Testis (tissue), 3 donors: ENCODE measurements around the gene GRIN2D. TPM values are rescaled to one million over a fixed set of nuclear protein-coding genes. Genes with fewer than 3 reads are reported as not detected.

ENCODE experiments used
- DNase-seq: peaks from one replicate; pipeline ENCODE4 v3.0.0-alpha.2; 2019
- H3K27ac ChIP-seq, 2 donors: fragments of 200-600 bp; sonication (generic); one replicate each; pipeline ENCODE4 v1.5.1; 2019
- H3K27me3 ChIP-seq: fragments of 200-600 bp; sonication (generic); one replicate; pipeline ENCODE4 v1.5.1; 2019
- H3K36me3 ChIP-seq: fragments of 200-600 bp; sonication (generic); one replicate; pipeline ENCODE4 v1.5.1; 2017; ENCODE audit warnings: low read depth; ENCODE audit errors: missing control alignments
- H3K4me1 ChIP-seq: fragments of 200-600 bp; sonication (generic); one replicate; pipeline ENCODE4 v1.5.1; 2019
- H3K4me3 ChIP-seq, 2 donors: fragments of 200-600 bp; sonication (generic); one replicate each; pipeline ENCODE4 v1.5.1; 2017 to 2019
- H3K9me3 ChIP-seq: fragments of 200-600 bp; sonication (generic); one replicate; pipeline ENCODE4 v1.5.1; 2017
- CTCF ChIP-seq, 3 experiments: fragments of 450-650 bp in 2 of 3; fragments of 200-600 bp in 1 of 3; sonication (generic) in 1 of 3; IDR thresholded peaks; one replicate each; pipeline ENCODE4 v1.5.1; 2016 to 2019; ENCODE audit warnings: antibody characterized with exemption in 3 of 3, mild to moderate bottlenecking in 2 of 3, moderate library complexity in 1 of 3
- POLR2A ChIP-seq: fragments of 450-650 bp; IDR thresholded peaks from one replicate; pipeline ENCODE4 v1.6.1; 2017; ENCODE audit warnings: antibody characterized with exemption, mild to moderate bottlenecking, moderate library complexity
- WGBS, 2 donors: methylation state at CpG; one replicate each; pipeline ENCODE4 v1.1.5; 2018; 5-methylcytosine and 5-hydroxymethylcytosine counted together
- intact Hi-C: fragments of 100-400 bp; cut with DNase I; formaldehyde crosslinking; loops from one replicate; pipeline ENCODE4 v1.15.1; 2023; ENCODE audit warnings: low total_unique reads
- polyA plus RNA-seq: library from polyadenylated mRNA; stranded (reverse); fragments of 350-450 nt; fragmentation: Illumina TruSeq; extraction: RNeasy Lipid Tissue Mini Kit (QIAGEN cat#74804); gene quantifications from one replicate; pipeline ENCODE4 v1.2.3, GENCODE V29; 2014; ENCODE audit warnings: low read depth, low replicate concordance; ENCODE audit not compliant: insufficient read depth
- total RNA-seq, 2 donors: library from RNA; depleted of rRNA; stranded (reverse); fragments of >200 nt; gene quantifications; one replicate each; pipeline ENCODE4 v1.2.3, GENCODE V29; 2016

The GRIN2D gene
- total and polyA plus RNA-seq, 3 donors from 2014 or later = 1.4 to 2.7 (median 2.4) TPM

- Histone ChIP-seq H3K4me1 (peaks cover 3% of the 10 kb centered on the region), H3K36me3 (no peaks in the 10 kb centered on the region), H3K4me3 (peak overlapping the region in 1 of 2 donors; percentile 45), H3K9me3 (no peaks in the 10 kb centered on the region), H3K27me3 (no peaks in the 10 kb centered on the region), H3K27ac (no peak overlapping the region)
- intact Hi-C loops = no loop called here
- no peak for TF ChIP-seq POLR2A
- DNase-seq = peak; percentile 81
- 47 to 63% methylated on average over 23 to 31 of the region's 31 CpGs for WGBS, 2 donors
Measured at GRCh38 chr19:48419158-48419920, 25.9 kb downstream of the GRIN2D start.

GRCh38 chr19:48421548-48421947 lies 28.1 kb downstream of the GRIN2D start:
- intact Hi-C loops = no loop called here
- no peaks in the 10 kb centered on the region for H3K9me3 ChIP-seq
- 72 to 74% methylated on average over 12 to 16 of the region's 16 CpGs for WGBS, 2 donors
- no peak overlapping the region for H3K27ac ChIP-seq
- TF ChIP-seq CTCF (IDR thresholded peaks at IDR 0.05) (no peak), POLR2A (no peak)
- H3K4me3 ChIP-seq = no peak overlapping the region
- DNase-seq = no peak
- H3K27me3 ChIP-seq = no peaks in the 10 kb centered on the region
- H3K36me3 ChIP-seq = no peaks in the 10 kb centered on the region
- no peaks in the 10 kb centered on the region for H3K4me1 ChIP-seq

GRCh38 chr19:48424694-48425219 lies 31.3 kb downstream of the GRIN2D start:
- 63 to 65% methylated on average over 8 of the region's 8 CpGs for WGBS, 2 donors
- intact Hi-C loops = no loop called here
- Histone ChIP-seq H3K4me3 (no peak overlapping the region), H3K36me3 (no peaks in the 10 kb centered on the region), H3K4me1 (no peaks in the 10 kb centered on the region), H3K27ac (no peak overlapping the region), H3K27me3 (no peaks in the 10 kb centered on the region), H3K9me3 (no peaks in the 10 kb centered on the region)
- TF ChIP-seq POLR2A = no peak
- DNase-seq = no peak

- no peak overlapping the region for H3K4me3 ChIP-seq
- TF ChIP-seq POLR2A (no peak), CTCF (IDR thresholded peaks at IDR 0.05) (no peak)
- no peaks in the 10 kb centered on the region for H3K27me3 ChIP-seq
- 93 to 100% methylated on average over 1 of the region's 1 CpG for WGBS, 2 donors
- H3K36me3 ChIP-seq = no peaks in the 10 kb centered on the region
- H3K27ac ChIP-seq = no peak overlapping the region
- no peak for DNase-seq
- no peaks in the 10 kb centered on the region for H3K9me3 ChIP-seq
- no peaks in the 10 kb centered on the region for H3K4me1 ChIP-seq
- intact Hi-C loops = no loop called here
Measured at GRCh38 chr19:48428670-48429069, 35.2 kb downstream of the GRIN2D start.

- WGBS, 2 donors = 58 to 59% methylated on average over 8 of the region's 8 CpGs
- H3K4me3 ChIP-seq = no peak overlapping the region
- intact Hi-C loops = no loop called here
- TF ChIP-seq CTCF (IDR thresholded peaks at IDR 0.05) = no peak
- no peak for TF ChIP-seq POLR2A
- no peak overlapping the region for H3K27ac ChIP-seq
- no peaks in the 10 kb centered on the region for H3K9me3 ChIP-seq
- no peaks in the 10 kb centered on the region for H3K27me3 ChIP-seq
- H3K36me3 ChIP-seq = no peaks in the 10 kb centered on the region
- H3K4me1 ChIP-seq = no peaks in the 10 kb centered on the region
- DNase-seq = no peak
Measured at GRCh38 chr19:48433337-48433736, 39.9 kb downstream of the GRIN2D start.
